GM18873 (cell line): ENCODE measurements around the gene FSIP1.

Experiments used
- ATAC-seq: cut with Tn5 transposase; IDR thresholded peaks from one replicate; pipeline ENCODE4 v1.9.1; 2021; ENCODE audit warnings: mild to moderate bottlenecking, moderate library complexity, moderate number of reproducible peaks; ENCODE audit not compliant: unreplicated experiment, low FRiP score

FSIP1 gene

DNA sequence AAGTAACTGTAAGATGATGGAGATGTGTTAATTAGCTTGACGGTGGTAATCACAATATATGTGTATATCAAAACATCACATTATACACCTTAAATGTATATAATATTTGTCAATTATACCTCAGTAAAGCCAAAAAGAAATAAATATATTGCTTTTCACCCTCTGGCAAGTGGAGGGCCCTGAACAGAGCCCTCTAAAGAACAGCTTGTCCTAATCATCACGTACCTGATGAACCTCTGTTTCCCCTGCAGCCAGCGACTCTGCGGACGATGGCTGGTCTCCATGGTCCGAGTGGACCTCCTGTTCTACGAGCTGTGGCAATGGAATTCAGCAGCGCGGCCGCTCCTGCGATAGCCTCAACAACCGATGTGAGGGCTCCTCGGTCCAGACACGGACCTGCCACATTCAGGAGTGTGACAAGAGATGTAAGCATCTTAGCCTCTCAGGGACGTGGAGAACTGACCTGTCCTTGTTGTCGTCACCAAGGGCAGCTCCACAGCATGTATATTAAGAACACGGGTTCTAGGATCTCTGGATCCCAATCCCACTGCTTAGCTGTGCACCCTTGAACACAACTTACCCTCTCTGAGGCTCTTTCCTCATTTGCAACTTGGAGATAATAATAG, 195.4 kb downstream of the FSIP1 start:
- no peak for ATAC-seq

DNA sequence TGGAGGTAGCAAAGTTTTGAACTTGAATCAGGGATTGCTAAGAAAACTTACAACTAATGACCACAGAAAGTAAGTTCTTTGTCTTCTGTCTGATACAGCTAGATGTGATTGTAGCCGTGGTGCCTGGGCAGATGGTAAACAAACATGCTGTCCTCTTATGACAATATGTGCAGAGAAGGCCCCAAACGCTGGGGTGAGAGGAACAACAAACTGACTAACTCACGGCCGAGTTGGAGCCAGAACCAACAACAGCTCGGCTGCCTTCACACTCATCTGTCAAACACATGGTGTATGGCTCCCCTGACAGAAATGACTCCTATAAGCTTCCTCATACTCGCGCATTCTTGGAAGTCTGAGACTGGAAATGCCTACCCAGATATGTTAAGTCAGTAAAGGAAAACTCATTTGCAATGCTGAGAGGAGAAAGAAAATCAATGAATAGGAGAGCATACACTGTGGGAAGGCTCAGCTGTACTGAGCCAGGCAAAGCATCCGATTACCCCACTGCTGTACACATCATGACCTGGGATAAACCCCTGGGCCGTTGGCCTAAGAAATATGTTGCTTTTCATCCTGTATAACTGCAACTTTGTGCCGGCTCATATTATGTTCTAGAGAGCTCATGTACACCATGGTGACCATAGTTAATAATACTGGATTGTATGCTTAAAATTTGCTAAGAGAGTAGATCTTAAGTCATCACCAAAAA, 196.1 kb downstream of the FSIP1 start:
- no peak for ATAC-seq

DNA sequence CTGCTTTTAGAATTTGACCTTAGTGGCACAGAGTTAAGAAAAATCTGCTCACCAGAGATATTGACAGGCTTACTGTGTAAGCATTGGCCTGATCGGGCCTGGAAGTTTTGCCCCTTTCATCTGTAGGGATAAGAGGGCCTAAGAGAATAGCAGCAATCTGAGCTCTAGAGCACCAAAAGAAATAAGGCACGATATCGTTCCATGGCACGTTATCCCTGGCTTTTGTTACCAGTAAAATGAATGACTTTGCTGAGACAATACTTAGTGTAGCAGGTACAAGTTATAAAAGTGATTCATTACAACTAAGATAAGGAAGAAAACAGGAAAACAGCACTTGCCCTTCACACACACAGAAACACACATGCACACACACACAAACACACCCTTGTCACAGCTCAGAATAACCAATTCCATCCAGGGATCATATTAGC, 196.8 kb downstream of the FSIP1 start:
- no peak for ATAC-seq

DNA sequence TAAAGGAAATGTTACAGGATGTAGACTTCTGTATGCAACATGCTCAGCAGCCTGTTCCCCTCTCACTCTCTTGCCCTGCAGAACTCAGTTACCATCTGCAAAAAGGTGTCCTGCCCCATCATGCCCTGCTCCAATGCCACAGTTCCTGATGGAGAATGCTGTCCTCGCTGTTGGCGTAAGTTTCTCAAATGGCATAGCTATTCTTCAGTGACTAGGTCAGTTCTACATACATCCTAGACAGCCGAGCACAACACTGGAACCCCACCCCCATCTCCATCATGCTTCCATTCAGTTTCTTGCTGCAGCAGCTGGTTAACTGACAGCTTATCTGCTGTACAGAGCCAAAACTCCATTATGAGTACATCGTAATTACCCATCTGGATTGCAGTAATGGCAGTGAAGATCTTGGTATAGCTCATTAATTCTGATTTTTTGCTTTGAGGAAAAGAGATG, 197.2 kb downstream of the FSIP1 start:
- no peak for ATAC-seq

DNA sequence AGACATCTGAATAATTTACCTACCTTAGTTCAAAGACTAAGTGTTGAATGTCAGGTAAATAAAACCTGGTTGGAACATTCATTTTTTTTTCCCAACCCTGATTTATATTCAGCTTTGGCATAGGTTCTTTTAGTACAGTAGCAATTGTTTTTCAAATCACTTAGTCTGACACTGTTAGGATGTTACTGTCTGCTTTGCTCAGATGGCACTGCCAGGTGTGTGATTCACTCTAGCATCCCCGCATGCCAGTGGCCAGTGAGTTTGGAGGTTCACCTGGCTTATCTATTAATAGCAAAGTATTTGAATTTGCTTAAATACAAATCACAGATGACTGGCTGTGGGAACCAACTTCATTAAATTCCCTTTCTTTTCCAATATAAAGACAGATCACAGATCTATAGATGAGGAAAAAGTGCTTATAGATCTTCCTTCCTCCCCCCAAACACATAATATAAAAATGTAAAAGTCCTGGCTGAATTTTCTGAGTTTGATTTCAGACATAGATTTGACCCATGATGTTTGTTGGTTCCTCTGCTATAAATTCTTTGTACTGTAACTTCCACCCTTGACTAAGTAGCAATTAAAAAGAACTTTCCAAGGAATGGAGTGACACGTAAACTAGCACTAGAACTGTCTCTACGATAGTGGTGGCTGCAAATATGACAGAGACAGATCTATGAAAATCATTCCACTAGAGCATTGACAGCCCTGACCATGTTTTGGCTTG, 197.8 kb downstream of the FSIP1 start:
- no peak for ATAC-seq

DNA sequence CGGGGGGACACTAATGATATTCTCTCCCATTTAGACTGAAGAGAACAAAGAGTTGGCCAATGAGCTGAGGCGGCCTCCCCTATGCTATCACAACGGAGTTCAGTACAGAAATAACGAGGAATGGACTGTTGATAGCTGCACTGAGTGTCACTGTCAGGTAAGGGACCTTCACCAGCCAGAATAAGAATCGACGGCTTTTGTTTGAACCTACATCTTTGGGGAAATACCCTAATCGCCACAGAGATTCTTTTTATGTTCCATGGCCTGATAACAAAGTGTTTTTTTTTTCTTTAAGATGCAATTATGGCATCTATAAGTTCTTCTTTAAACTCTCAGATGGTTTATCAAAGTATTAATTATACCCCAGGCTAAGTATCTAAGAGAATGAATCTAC, 198.4 kb downstream of the FSIP1 start:
- ATAC-seq = no peak

DNA sequence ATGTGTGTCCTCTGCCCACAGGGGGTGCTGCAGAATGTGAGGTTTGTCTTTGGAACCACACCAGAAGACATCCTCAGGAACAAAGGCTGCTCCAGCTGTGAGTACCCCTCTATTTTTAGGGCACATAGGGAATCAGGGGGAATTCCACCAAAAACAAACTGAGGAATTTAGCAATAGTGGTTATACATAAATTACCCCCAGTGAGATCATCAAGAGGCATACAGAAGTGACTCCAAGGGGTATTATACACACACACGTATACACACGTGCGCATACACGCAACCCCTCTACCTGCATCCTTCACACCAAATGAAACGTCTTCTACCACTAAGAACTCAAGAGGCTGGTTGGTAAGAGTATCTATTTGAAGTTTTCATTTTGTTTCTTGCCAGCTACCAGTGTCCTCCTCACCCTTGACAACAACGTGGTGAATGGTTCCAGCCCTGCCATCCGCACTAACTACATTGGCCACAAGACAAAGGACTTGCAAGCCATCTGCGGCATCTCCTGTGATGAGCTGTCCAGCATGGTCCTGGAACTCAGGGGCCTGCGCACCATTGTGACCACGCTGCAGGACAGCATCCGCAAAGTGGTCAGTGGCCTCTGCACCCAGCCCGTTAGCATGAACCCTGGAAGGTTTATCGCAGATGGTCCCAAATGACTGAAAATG, 198.9 kb downstream of the FSIP1 start:
- ATAC-seq = no peak

DNA sequence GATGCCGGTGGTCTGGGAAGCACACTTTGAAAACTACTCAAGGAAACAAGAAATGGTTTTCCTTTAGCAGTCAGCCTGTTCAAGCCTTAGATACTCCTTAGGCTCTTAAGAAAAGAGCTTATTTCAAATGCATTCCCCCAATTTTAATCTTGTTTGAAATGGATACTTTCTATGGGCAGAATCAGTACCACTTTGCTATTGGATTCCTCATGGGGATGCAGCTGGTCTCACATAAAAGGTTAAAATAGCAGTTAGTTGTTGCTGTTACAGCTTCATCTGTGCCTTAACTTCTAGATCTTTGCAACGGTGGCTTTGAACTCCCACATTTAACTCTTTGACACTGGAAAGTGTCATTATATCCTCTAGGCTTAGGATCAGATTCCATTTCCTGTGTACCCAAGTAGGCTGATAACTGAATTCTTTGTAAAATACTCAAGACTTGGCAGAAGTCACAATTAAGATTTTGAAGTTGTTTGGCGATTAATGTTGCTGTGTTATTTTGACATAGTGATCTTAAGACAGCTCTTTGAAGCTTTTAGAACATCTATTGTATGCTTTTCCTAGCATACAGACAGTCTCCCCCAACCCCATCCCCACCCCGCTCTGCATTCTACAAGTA, 199.6 kb downstream of the FSIP1 start:
- ATAC-seq = no peak

DNA sequence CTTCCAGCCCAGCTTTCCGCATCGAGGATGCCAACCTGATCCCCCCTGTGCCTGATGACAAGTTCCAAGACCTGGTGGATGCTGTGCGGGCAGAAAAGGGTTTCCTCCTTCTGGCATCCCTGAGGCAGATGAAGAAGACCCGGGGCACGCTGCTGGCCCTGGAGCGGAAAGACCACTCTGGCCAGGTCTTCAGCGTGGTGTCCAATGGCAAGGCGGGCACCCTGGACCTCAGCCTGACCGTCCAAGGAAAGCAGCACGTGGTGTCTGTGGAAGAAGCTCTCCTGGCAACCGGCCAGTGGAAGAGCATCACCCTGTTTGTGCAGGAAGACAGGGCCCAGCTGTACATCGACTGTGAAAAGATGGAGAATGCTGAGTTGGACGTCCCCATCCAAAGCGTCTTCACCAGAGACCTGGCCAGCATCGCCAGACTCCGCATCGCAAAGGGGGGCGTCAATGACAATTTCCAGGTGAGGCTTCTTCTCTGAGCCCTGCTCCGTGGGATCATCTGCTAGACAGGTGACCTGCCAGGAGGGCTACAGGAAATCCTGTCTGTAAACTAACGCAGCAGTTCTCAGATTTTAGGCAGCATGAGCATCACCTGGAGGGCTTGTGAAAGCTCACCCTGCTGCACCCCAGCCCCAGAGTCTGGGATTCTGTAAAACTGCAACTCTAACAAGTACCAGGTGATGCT, 200.2 kb downstream of the FSIP1 start:
- ATAC-seq = no peak

DNA sequence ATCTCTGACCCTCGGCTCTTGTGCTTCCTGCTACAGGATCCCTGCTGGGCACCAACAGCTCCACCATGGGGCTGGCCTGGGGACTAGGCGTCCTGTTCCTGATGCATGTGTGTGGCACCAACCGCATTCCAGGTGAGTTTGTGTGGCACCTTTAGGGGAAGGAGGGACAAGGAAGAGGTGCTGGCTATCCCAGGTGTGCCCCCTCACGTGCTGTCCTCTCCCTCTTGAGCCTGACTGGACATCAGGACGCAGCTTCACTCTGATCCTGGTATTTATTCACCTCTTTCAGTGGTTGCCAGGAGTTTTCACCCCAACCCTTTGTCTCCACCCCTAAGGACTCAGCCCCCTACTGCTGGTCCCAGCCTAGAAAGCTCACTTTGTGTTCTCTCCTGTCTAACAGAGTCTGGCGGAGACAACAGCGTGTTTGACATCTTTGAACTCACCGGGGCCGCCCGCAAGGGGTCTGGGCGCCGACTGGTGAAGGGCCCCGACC, 200.8 kb downstream of the FSIP1 start:
- ATAC-seq = no peak

DNA sequence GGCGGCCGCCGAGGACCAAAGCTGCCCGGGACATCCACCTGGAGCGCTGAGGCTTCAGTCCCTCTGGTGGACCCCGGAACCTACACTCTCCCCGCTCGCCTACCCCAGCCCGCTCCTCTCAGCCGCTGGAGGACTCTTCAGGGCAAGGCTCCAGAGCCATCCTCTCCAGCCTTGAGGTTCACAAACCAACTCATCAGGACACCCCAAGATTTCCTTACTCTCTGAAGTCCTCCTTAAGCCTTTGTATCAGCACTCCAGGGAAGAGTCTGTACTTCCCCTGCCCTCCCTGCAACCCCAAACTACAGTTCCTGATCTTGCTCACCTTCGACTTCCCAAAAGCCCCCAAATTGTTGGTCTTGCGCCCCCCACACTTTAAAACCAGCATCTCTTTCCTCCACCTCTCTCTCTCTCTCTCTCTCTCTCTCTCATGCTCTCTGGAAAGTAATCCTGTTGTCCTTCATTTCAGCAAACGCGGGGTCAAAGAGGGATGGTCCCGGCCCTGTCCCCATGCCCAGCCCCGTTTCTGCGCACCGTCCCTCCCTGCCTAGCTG, 201.3 kb downstream of the FSIP1 start:
- no peak for ATAC-seq

DNA sequence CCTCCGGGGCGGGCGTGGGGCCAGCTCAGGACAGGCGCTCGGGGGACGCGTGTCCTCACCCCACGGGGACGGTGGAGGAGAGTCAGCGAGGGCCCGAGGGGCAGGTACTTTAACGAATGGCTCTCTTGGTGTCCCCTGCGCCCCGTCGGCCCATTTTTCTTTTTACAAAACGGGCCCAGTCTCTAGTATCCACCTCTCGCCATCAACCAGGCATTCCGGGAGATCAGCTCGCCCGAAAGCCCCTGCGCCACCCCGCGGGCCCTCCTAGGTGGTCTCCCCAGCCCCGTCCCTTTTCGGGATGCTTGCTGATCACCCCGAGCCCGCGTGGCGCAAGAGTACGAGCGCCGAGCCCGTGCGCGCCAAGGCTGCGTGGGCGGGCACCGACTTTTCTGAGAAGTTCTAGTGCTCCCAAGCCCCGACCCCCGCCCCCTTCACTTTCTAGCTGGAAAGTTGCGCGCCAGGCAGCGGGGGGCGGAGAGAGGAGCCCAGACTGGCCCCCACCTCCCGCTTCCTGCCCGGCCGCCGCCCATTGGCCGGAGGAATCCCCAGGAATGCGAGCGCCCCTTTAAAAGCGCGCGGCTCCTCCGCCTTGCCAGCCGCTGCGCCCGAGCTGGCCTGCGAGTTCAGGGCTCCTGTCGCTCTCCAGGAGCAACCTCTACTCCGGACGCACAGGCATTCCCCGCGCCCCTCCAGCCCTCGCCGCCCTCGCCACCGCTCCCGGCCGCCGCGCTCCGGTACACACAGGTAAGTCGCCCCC, 202.0 kb downstream of the FSIP1 start, which contains the start of gene THBS1:
TSS of gene THBS1 (plus strand) at position 595 of the 757 bp plus-strand sequence. CDS start 779 bp downstream, outside the sequence.
- no peak for ATAC-seq

DNA sequence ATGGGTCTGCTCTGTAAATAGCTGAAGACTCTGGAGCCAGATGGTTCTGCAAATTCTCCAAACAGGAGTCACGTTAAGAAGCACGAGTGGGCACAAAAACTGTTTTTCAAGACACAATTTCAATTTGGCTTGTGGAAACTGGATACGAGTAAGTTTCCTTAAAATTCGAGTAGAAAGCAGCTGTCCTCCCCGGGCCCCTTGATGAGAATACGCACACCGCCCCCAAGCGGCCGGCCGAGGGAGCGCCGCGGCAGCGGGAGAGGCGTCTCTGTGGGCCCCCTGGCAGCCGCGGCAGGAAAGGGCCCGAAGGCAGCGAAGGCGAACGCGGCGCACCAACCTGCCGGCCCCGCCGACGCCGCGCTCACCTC, 202.5 kb downstream of the FSIP1 start:
- ATAC-seq = no peak

DNA sequence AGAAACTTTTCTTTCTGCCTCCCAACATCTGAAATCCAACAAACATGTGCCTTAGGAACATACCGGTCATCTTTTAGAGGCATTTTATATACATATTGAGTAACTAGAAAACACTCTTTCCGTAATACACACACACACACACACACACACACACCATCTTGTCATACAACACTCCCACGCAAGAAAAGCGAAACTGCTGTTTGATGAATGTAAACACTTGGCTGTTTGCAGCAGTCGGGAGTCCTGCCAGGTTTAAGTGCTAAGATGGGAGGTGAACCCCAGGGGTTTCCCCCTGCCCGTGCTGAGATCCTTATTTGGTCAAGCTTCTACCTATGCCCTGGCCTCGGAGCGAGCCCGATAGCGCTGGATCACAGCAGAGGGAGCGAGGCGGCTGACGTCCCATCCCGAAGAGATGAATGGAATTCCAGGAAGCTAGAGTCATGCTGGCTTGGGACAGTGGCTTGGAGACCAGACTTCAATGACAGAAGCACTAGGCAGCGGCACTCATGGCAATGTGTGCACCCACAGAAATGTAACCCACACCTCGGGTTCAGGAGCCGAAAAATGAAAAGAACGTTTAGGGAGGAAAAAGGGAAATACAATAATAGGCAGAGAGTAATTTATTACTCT, 203.0 kb downstream of the FSIP1 start:
- no peak for ATAC-seq

DNA sequence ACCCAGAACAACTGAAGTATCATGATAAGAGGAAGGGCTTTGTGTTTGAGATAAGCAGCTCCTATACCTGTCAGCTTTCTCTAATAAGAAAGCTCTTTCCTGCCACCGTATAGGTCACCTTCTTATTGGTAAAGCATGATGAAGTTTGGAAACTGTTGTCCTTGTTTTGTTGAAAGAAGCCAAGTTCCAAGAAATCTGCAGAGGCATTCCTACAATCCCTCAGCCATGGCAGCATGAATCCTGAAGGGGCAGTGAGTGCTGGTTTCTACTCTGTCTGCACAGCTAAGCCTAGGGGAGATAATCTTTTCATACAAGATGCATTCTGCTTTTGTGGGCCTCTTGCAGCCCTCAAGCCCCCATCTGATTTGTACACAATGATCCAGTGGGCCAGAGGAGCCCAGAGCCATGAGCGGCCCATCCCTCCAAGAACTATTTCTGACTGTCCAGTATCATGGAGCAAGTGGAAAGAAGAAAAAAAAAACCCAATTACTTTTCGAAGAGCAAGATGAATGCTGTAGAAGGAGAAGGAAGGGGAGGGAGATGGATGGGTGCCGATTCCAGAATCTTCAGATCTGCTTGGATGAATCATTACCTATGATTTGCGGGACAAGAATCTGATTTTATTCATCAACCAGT, 203.7 kb downstream of the FSIP1 start:
- ATAC-seq = no peak

DNA sequence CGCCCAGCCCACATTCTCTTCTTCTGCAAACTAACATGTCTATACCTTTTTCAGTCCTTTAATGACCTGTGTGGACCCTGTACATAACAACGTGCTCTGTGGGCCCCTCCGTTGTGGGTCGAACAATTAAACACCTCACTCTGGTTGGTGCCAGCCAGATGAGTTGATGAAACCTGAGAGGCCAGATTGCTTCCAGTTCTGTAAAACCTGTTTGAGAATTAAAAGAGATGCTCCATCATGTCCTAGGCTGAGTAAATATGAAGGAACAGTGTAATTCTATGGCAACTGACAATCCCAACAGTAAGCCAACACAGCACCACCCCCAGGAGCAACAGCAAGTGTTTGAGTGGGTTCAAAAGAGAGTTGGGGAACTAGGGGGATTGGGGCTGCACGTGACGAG, 207.5 kb downstream of the FSIP1 start:
- no peak for ATAC-seq

DNA sequence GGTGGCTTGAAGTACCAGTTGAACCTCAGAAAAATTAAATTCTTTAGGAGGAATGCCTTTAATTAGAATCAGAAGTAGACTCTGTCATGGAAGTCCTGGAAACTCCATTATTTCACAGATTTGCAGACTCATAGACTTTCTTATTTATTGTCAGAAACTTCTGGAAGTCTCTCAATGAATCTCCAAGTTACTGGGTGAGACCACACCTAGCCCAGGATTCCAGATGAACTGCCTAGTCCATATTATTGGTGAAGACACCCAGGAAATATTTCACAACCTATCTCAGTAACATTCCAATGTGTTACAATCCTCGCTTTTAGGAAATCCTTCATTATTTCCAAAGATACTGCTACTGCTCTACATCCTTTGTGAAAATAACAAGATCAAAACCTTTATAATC, 208.2 kb downstream of the FSIP1 start:
- no peak for ATAC-seq

DNA sequence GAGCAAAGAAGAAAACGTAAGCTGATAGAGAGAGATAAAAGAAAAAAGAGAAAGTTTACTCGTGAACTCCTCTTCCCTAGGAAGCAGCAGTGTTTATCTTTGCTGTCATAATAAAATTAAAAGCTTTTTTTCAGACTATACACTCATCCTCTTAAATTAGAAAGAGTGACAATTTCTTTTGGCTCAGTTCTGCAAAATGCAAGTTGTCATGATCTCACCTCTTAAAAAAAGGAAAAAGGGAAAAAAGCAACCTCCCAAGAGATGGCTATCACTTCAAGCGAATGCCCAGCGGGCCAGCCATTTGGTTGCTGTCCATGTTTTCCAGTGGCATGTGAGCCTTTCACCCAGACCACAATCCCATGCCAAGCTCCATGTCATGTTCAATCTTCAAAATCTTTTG, 208.8 kb downstream of the FSIP1 start:
- ATAC-seq = no peak
